GM12864 (cell line): ENCODE data around the gene PTPRG.

Source experiments
- DNase-seq: peaks from one replicate; pipeline ENCODE4 v3.0.0-alpha.2; 2011; ENCODE audit warnings: low read depth
- H3K4me3 ChIP-seq: 2 replicates; pipeline ENCODE4 v1.5.1; 2011; ENCODE audit warnings: mild to moderate bottlenecking, low read depth, low read length, control low read depth
- TF ChIP-seq, protein P1 (sequence below): IDR thresholded peaks from 2 replicates; pipeline ENCODE4 v1.5.1; 2011; ENCODE audit warnings: low read depth, mild to moderate bottlenecking, moderate library complexity, low read length, control low read depth, inconsistent platforms; ENCODE audit errors: missing control alignments

PTPRG gene

DNA sequence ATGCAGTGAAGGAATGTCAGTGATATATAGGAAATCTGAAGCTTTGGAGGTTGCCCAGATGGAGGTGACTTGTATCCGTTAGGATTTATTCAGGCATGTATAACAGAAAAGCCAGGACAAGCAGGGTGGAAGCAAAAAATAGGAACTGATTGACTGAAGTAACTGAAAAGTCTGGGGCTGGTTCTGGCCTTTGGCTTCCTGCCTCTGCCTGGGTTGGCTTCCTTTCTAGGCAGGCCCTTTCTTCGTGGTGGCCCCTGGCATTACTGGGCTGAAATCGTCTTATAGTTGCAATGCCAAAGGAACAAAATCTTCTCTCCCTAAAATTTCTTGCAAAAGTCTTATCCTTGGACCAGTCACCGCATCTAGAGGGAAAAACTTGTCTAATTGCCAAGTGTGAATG, 386.1 kb downstream of the PTPRG start:
- TF ChIP-seq, protein P1, sequence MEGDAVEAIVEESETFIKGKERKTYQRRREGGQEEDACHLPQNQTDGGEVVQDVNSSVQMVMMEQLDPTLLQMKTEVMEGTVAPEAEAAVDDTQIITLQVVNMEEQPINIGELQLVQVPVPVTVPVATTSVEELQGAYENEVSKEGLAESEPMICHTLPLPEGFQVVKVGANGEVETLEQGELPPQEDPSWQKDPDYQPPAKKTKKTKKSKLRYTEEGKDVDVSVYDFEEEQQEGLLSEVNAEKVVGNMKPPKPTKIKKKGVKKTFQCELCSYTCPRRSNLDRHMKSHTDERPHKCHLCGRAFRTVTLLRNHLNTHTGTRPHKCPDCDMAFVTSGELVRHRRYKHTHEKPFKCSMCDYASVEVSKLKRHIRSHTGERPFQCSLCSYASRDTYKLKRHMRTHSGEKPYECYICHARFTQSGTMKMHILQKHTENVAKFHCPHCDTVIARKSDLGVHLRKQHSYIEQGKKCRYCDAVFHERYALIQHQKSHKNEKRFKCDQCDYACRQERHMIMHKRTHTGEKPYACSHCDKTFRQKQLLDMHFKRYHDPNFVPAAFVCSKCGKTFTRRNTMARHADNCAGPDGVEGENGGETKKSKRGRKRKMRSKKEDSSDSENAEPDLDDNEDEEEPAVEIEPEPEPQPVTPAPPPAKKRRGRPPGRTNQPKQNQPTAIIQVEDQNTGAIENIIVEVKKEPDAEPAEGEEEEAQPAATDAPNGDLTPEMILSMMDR, result no peak
- DNase-seq, result no peak
- no peak overlapping the region for H3K4me3 ChIP-seq

DNA sequence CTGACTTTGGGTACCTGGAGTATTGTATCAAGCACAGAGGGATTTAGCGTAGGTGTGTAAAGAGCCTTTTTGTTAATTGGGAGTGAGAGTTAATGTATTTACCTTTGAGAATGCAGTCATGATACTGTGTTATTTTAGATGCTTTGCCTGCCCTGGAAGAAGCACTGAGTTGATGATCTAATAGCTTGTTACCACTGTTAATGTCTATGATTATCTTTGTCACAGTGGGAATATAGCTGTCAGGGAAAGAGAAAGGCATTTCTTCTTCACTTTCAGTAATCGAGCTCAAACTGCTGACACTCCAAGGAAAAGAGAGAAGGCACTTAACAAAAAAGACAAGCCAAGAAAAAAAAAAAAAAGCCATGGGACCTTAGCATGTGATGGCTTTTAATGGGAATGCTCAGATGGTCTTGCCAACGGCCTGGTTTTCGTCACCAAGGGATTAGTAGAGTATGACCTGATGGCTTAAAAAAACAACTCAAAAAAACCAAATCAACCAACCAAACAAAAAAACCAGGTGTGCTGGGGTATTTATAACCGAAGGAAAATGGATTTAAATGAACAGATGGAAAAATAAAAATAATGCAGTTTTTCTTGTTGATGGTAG, 387.4 kb downstream of the PTPRG start:
- DNase-seq, result no peak
- TF ChIP-seq, protein P1, result no peak
- no peak overlapping the region for H3K4me3 ChIP-seq

DNA sequence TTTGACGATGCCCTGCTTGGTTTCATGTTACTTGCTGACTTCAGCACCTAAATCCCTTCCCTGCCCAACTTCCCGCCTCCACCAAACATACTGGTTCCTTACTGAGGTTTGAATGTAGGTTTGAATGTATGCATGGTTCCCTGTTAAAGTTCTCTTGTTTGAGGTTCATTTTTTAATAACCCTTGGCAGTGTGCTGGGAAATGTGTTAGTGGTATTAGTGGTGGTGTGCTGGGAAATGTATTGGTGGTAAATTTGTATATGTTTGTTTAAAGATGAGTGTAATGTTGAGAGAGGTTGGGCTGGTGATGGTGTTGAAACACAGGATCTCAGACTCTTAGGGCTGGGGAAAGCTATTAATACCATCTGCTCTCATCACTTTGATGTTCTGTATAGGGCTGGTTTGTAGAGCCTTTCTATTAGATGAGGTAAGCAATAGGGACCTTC, 392.7 kb downstream of the PTPRG start:
- no peak for DNase-seq

DNA sequence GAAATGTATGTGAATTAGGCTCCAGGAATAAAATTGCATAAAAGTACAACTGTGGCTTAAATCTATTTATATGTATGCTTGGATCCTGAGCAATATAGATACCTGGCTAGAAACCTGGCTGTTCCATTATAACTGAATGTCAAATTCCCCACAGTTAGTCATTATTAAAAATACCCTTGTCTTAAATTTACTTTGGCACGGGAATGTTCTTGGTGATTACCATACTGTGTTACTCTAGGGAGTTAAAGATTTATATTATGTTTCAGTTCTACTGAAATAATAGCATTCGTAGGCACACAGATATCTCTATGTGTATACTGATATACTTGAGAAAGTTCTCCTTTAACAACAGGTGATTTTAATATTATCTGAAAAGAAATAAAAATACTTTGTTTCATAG, 394.1 kb downstream of the PTPRG start:
- no peak overlapping the region for H3K4me3 ChIP-seq
- no peak for DNase-seq
- TF ChIP-seq, protein P1, result no peak

More for the DNA sequence above, 392.7 kb downstream of the PTPRG start:
- TF ChIP-seq, protein P1, result no peak
- H3K4me3 ChIP-seq, result no peak overlapping the region

DNA sequence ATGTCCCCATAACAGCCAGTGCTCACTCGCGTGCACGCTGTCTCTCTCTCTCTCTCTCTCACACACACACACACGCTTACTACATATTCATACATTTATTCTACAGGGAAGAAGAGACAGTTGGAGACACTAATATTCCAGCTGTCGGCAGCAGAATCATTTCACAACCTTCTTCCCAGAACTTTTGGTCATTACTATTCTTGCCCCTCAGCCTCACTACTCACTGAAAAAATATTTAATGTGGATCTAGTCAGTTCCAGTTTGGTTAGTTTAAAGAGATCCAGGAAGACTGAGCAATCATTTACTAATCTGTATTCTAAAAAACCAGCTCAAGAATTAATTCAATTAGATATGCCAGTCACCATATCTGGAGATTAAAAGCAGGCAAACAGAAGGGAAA, 394.9 kb downstream of the PTPRG start:
- DNase-seq, result no peak
- TF ChIP-seq, protein P1, result no peak
- no peak overlapping the region for H3K4me3 ChIP-seq

DNA sequence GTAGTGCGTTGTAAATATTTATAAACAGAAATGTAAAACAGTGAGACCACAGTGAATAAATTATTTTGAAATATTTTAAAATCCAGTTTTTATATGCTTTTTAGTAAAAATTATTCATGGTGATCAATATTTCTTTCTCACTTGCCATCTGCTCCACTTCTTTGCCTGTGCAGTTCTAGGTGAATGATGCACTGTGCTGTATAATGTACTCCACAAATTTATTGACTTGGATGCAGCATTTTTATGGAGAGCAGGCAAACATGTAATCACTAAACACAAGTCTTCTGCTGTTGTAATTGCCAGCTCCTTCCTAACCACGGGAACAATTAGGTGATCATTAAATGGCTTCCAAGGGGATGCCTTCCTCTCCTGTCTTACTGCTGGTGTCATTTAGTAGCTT, 395.9 kb downstream of the PTPRG start:
- TF ChIP-seq, protein P1, result no peak
- no peak overlapping the region for H3K4me3 ChIP-seq
- no peak for DNase-seq

DNA sequence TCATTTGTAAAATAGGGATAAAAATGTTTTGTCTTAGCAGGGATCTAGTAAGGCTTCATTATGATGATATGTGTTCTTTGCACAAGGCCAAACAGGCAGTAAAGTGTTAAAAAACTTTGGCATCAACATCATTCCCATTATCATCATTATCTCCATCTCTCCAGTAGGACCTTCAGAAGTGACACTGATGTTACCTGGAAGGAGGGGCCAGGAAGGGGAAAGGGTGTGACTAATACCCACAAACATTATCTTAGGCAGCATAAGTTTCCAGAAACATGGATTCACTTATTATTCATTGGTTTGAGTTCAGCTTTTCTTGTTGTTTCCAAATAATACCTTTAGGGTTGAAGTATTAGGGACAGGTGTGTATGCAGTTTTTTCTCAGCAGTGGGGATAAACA, 399.6 kb downstream of the PTPRG start:
- DNase-seq, result no peak

More for the DNA sequence above, 399.6 kb downstream of the PTPRG start:
- TF ChIP-seq, protein P1, result no peak
- H3K4me3 ChIP-seq, result no peak overlapping the region
